GM12878 (cell line): ENCODE data around the gene HLA-DRB1. TPM values are rescaled to one million over a fixed set of nuclear protein-coding genes. Genes with fewer than 3 reads are reported as not detected.
A peak's percentile ranks its signal among the peaks of the same experiment; 100 is the strongest.

ENCODE experiments used
- ATAC-seq: fragments of 200-7000 bp; cut with Tn5 transposase; 3 replicates; pipeline ENCODE4 v1.9.1; 2020; ENCODE audit warnings: mild to moderate bottlenecking, moderate library complexity
- BruUV-seq: library from RNA; stranded (reverse); fragments of 400-500 nt; replicated peaks from 2 replicates; lab custom pipeline; 2021; lab: Mats Ljungman, UMichigan
- CTCF ChIA-PET: fragments of 300-600 bp; sonication (Branson Sonifier 250); formaldehyde crosslinking; extraction: SDS; loops from one replicate; lab custom pipeline; 2021; ENCODE audit warnings: inconsistent platforms; lab: Yijun Ruan, JAX
- POLR2A ChIA-PET: fragments of 350-600 bp; formaldehyde crosslinking; extraction: SDS; loops from one replicate; lab custom pipeline; 2021; ENCODE audit warnings: inconsistent platforms; lab: Charles Lee
- RAD21 ChIA-PET: fragments of 300-600 bp; sonication (Branson Sonifier 250); formaldehyde crosslinking; loops from one replicate; lab custom pipeline; 2023; ENCODE audit warnings: antibody characterized with exemption; ENCODE audit not compliant: unreplicated experiment; lab: Charles Lee
- SMC1A ChIA-PET: fragments of 300-600 bp; sonication (Branson Sonifier 250); formaldehyde crosslinking; loops from one replicate; lab custom pipeline; 2023; ENCODE audit not compliant: unreplicated experiment, uncharacterized antibody; lab: Charles Lee
- DNase-seq: peaks from one replicate; pipeline ENCODE4 v3.0.0-alpha.2; 2011; ENCODE audit warnings: low read depth, low spot score
- FAIRE-seq: peaks from 3 replicates; lab custom pipeline; 2011; peaks lifted over from hg19 to GRCh38; lab: Jason Lieb, UNC
- H2AFZ ChIP-seq: 2 replicates; pipeline ENCODE4 v1.6.0; 2011; ENCODE audit warnings: low read depth, low read length, control low read depth; ENCODE audit not compliant: control insufficient read depth
- H3K27ac ChIP-seq: 2 replicates; pipeline ENCODE4 v1.5.1; 2011; ENCODE audit warnings: control low read depth; ENCODE audit not compliant: control insufficient read depth, insufficient read depth
- H3K27me3 ChIP-seq, 2 experiments: replicated peaks in 1 of 2; 2 replicates each; pipeline versions ENCODE4 v1.6.0 to v1.6.1; 2011; ENCODE audit warnings: low read length in 1 of 2; ENCODE audit not compliant: control insufficient read depth in 2 of 2, insufficient read depth in 2 of 2
- H3K36me3 ChIP-seq, 2 experiments: 2 replicates each; pipeline ENCODE4 v1.5.1; 2011; ENCODE audit warnings: low read length in 1 of 2; ENCODE audit not compliant: control insufficient read depth in 2 of 2, insufficient read depth in 2 of 2
- H3K4me1 ChIP-seq: 2 replicates; pipeline ENCODE4 v1.6.1; 2011; ENCODE audit warnings: mild to moderate bottlenecking, low read length, moderate library complexity, mixed read lengths; ENCODE audit not compliant: control insufficient read depth, insufficient read depth
- H3K4me2 ChIP-seq: 2 replicates; pipeline ENCODE4 v1.6.0; 2011; ENCODE audit warnings: control low read depth; ENCODE audit not compliant: control insufficient read depth, insufficient read depth
- H3K4me3 ChIP-seq: fragments of 200-600 bp; sonication (generic); 2 replicates; pipeline ENCODE4 v1.5.1; 2016
- H3K79me2 ChIP-seq: 2 replicates; pipeline ENCODE4 v1.6.0; 2011; ENCODE audit warnings: low read length; ENCODE audit not compliant: control insufficient read depth, insufficient read depth
- H3K9ac ChIP-seq: 2 replicates; pipeline ENCODE4 v1.8.0; 2011; ENCODE audit warnings: low read length, control low read depth, mixed read lengths; ENCODE audit not compliant: control insufficient read depth, insufficient read depth
- H3K9me3 ChIP-seq: replicated peaks from 3 replicates; pipeline ENCODE4 v1.5.1; 2011; ENCODE audit warnings: mild to moderate bottlenecking, low read length; ENCODE audit not compliant: control insufficient read depth, insufficient read depth
- H4K20me1 ChIP-seq: 2 replicates; pipeline ENCODE4 v1.6.0; 2011; ENCODE audit not compliant: control insufficient read depth, insufficient read depth
- BHLHE40 ChIP-seq, 2 experiments: fragments of 450-650 bp in 1 of 2; IDR thresholded peaks; 2 replicates each; pipeline ENCODE4 v1.6.1; 2011 to 2017; ENCODE audit warnings: low read depth in 2 of 2, borderline replicate concordance in 1 of 2, improper control_type of control experiment in 1 of 2, low read length in 1 of 2, mild to moderate bottlenecking in 1 of 2
- IRF4 ChIP-seq: IDR thresholded peaks from 2 replicates; pipeline ENCODE4 v1.6.1; 2011; ENCODE audit warnings: low read depth, low read length
- KAT2A ChIP-seq: conservative IDR thresholded peaks from 2 replicates; pipeline ENCODE4 v1.6.1; 2011; ENCODE audit warnings: low read depth, low read length; ENCODE audit not compliant: control insufficient read depth
- NFYB ChIP-seq: IDR thresholded peaks from 2 replicates; pipeline ENCODE4 v1.6.1; 2011; ENCODE audit warnings: low read depth, mild to moderate bottlenecking, low read length, improper control_type of control experiment, moderate library complexity; ENCODE audit not compliant: insufficient read depth
- POLR2A ChIP-seq: IDR thresholded peaks from 2 replicates; pipeline ENCODE4 v1.6.1; 2011; ENCODE audit warnings: low read depth, mild to moderate bottlenecking, low read length
- SMAD1 ChIP-seq: fragments of 450-650 bp; IDR thresholded peaks from 2 replicates; pipeline ENCODE4 v1.6.1; 2018; ENCODE audit warnings: mild to moderate bottlenecking, low read depth; ENCODE audit not compliant: partially characterized antibody
- TCF3 ChIP-seq: IDR thresholded peaks from 2 replicates; pipeline ENCODE4 v1.6.1; 2012; ENCODE audit warnings: low read depth, mild to moderate bottlenecking, low read length, borderline replicate concordance; ENCODE audit not compliant: insufficient read depth
- WGBS: methylation state at CpG from one replicate; pipeline ENCODE4 v1.1.6; 2016; ENCODE audit warnings: low lambda C conversion rate; ENCODE audit not compliant: insufficient replicate concordance, insufficient coverage; ENCODE audit errors: missing lambda C conversion rate; 5-methylcytosine and 5-hydroxymethylcytosine counted together
- in situ Hi-C: fragments of 300-500 bp; cut with MboI; formaldehyde crosslinking; loops from 9 replicates; pipeline ENCODE4 v1.14.3; 2018; ENCODE audit warnings: mixed read lengths
- intact Hi-C: fragments of 100-400 bp; cut with micrococcal nuclease; formaldehyde crosslinking; loops from one replicate; pipeline ENCODE4 v1.14.2; 2022; ENCODE audit not compliant: unreplicated experiment
- polyA plus RNA-seq, 11 experiments: library from polyadenylated mRNA; depleted of rRNA in 4 of 11; unstranded in 6 of 11; stranded (reverse) in 5 of 11; fragments of >200 nt; fragmentation: Nextera tagmentation in 4 of 11; fragmentation: Illumina TruSeq in 1 of 11; extraction: Ambion mirVana in 4 of 11; extraction: Trizol in 1 of 11; gene quantifications; 1 replicate in 1 of 11; 2 replicates in 10 of 11; pipeline versions ENCODE4 v1.2.1 to v1.2.3, GENCODE V29; 2011 to 2016; ENCODE audit warnings: inconsistent platforms in 2 of 11, missing spikeins in 2 of 11, low read depth in 1 of 11
- total RNA-seq, 4 experiments: library from RNA; depleted of rRNA in 3 of 4; stranded (reverse); fragments of >200 nt in 3 of 4; fragmentation: Illumina TruSeq in 1 of 4; extraction: Trizol in 1 of 4; gene quantifications; 2 replicates each; pipeline versions ENCODE4 v1.2.1 to v1.2.3, GENCODE V29; 2013 to 2021
- TF ChIP-seq, protein P1 (sequence below): fragments of 450-650 bp; IDR thresholded peaks from 2 replicates; pipeline ENCODE4 v1.6.1; 2017; ENCODE audit warnings: mild to moderate bottlenecking, moderate library complexity
- TF ChIP-seq, protein P2 (sequence below): fragments of 450-650 bp; IDR thresholded peaks from 2 replicates; pipeline ENCODE4 v1.6.1; 2016; ENCODE audit warnings: mild to moderate bottlenecking

HLA-DRB1 gene
- total and polyA plus RNA-seq, 10 of the 15 experiments (the other 5 are each of a cell fraction or from before 2014, with no cell fraction given) = 312 to 1,082 (median 604) TPM

DNA sequence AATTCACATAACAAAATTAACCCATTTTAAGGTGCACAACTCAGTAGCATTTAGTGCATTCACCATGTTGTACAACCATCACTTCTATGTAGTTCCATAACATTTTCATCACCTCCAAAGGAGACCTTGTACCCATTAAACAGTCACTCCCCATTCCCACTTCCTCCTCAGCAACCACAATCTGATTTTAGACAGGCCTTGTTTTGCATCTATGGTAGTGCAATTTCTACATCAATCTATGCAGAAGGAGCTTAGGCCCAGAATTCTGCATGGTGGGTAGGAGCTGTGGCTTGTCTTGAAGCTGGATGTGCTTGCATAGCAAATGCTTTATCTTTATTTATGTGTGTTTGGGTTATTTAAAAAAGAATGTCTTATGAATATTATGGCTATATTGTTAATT is 34.0 kb upstream of the HLA-DRB1 start (continued):
- TF ChIP-seq, protein P1, sequence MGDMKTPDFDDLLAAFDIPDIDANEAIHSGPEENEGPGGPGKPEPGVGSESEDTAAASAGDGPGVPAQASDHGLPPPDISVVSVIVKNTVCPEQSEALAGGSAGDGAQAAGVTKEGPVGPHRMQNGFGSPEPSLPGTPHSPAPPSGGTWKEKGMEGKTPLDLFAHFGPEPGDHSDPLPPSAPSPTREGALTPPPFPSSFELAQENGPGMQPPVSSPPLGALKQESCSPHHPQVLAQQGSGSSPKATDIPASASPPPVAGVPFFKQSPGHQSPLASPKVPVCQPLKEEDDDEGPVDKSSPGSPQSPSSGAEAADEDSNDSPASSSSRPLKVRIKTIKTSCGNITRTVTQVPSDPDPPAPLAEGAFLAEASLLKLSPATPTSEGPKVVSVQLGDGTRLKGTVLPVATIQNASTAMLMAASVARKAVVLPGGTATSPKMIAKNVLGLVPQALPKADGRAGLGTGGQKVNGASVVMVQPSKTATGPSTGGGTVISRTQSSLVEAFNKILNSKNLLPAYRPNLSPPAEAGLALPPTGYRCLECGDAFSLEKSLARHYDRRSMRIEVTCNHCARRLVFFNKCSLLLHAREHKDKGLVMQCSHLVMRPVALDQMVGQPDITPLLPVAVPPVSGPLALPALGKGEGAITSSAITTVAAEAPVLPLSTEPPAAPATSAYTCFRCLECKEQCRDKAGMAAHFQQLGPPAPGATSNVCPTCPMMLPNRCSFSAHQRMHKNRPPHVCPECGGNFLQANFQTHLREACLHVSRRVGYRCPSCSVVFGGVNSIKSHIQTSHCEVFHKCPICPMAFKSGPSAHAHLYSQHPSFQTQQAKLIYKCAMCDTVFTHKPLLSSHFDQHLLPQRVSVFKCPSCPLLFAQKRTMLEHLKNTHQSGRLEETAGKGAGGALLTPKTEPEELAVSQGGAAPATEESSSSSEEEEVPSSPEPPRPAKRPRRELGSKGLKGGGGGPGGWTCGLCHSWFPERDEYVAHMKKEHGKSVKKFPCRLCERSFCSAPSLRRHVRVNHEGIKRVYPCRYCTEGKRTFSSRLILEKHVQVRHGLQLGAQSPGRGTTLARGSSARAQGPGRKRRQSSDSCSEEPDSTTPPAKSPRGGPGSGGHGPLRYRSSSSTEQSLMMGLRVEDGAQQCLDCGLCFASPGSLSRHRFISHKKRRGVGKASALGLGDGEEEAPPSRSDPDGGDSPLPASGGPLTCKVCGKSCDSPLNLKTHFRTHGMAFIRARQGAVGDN = 0 out of 2 replicates have a peak, but pooled peaks have one; percentile 33
- TF ChIP-seq IRF4 = peak; percentile 59; the same call in 1 of the 2 replicates

DNA sequence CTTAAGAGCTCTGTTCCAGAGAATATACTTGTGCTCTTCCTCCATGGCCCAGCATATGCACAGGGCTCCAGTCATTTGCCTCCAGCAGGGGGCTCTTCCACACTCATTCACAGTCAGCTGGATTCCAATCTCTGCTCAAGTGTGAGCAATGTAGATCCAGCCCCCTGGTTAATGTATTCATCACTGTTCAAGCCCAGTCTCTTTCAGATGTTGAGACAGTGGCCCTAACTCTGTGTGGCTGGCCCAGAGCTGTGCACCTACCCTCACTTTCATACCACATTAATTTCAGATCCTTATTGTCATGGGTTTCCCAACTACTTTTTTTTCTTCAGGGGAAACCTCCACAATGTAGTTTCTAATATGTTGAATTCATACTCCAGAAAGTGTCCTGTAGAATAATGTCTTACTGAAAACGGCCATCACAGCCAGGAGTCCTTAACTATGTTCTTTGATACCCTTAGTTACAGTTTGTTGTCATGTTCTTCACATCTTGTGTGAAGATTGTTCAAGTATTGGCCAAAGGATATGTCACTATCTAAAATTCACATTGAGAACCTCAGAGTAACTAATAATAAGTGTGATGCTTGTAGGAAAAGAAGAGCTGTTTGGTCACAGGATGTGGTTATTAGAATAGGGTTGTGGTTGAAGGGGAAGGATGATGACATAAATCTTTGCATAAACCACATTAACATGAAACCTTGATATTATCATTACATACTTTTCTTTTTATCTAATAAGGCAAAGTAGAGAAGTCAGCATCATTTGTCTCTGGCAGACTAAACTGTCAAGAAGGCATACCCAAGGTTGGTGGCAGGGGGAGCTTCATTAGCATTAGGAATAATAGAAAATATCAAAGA is 33.1 kb upstream of the HLA-DRB1 start:
- Histone ChIP-seq H3K4me3 (peak overlapping the region; percentile 54), H3K79me2 (no peaks in the 10 kb centered on the region; the same call in none of the 2 replicates), H2AFZ (peak overlapping the region; percentile 34; the same call in 1 of the 2 replicates), H3K4me1 (peaks cover 24% of the 10 kb centered on the region), H3K4me2 (peak overlapping the region; percentile 82), H3K27ac (peak overlapping the region; percentile 98), H3K9ac (peak overlapping the region; percentile 72), H4K20me1 (no peaks in the 10 kb centered on the region), H3K36me3 (no peaks in the 10 kb centered on the region), H3K9me3 (peaks cover 8% of the 10 kb centered on the region), H3K27me3 (no peaks in the 10 kb centered on the region)
- RAD21 ChIA-PET = interaction anchor here (0.8 to 7.4 kb wide), 24 partner anchors 8 to 190 kb away, joined by 3 to 102 read pairs (median 4); partner anchors contain the start of genes HLA-DQA1, HLA-DQB1, HLA-DRA and HLA-DRB1
- POLR2A ChIA-PET = interaction anchor here (0.5 to 6.7 kb wide), 22 partner anchors 8 to 453 kb away, joined by 3 to 117 read pairs (median 6); partner anchors contain the start of genes BRD2, HLA-DPB1, HLA-DQA1 and HLA-DQB1
- DNase-seq = peak; percentile 96
- WGBS = 0% methylated on average over 1 of the region's 1 CpG
- BruUV-seq = no TSS peak
- peak; percentile 98 for FAIRE-seq
- intact Hi-C loops = loop anchor here (1.0 to 5.0 kb wide), 5 partner anchors 12 to 185 kb away; partner anchors contain the start of genes HLA-DQA1, HLA-DQB1 and HLA-DRA
- CTCF ChIA-PET = interaction anchor here (0.7 to 3.4 kb wide), 18 partner anchors 9 to 183 kb away, joined by 3 to 13 read pairs (median 6); partner anchors contain the start of genes HLA-DQB1, HLA-DRA and HLA-DRB1
- SMC1A ChIA-PET = interaction anchor here (0.8 to 6.9 kb wide), 21 partner anchors 9 to 184 kb away, joined by 3 to 124 read pairs (median 5); partner anchors contain the start of genes HLA-DQA1, HLA-DRA and HLA-DRB1
- in situ Hi-C loops = loop anchor here (25.0 kb wide), 1 partner anchor 1060 kb away; the partner anchor contains the start of gene LTA
- peak; percentile 91 for ATAC-seq
- TF ChIP-seq, protein P2, sequence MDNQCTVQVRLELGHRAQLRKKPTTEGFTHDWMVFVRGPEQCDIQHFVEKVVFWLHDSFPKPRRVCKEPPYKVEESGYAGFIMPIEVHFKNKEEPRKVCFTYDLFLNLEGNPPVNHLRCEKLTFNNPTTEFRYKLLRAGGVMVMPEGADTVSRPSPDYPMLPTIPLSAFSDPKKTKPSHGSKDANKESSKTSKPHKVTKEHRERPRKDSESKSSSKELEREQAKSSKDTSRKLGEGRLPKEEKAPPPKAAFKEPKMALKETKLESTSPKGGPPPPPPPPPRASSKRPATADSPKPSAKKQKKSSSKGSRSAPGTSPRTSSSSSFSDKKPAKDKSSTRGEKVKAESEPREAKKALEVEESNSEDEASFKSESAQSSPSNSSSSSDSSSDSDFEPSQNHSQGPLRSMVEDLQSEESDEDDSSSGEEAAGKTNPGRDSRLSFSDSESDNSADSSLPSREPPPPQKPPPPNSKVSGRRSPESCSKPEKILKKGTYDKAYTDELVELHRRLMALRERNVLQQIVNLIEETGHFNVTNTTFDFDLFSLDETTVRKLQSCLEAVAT = peak; percentile 95
- no peak for TF ChIP-seq TCF3
- peak; percentile 72 for TF ChIP-seq POLR2A
- TF ChIP-seq KAT2A = no peak
- peak; percentile 88 for TF ChIP-seq SMAD1
- peak; percentile 55; the same call in 1 of the 2 replicates for TF ChIP-seq NFYB
- TF ChIP-seq BHLHE40 (IDR thresholded peaks at IDR 0.05; ENCODE audit: borderline replicate concordance in 1 of 2, low read depth in 2 of 2, low read length in 1 of 2) = peak; percentile 54 to 61
